ENCODE results near the gene SOS2.
"Not testable (repeated sequence)": the region's sequence is repeated elsewhere in the genome, so short reads cannot be mapped to it uniquely, and the experiment has no call there.

Gene SOS2

DNA sequence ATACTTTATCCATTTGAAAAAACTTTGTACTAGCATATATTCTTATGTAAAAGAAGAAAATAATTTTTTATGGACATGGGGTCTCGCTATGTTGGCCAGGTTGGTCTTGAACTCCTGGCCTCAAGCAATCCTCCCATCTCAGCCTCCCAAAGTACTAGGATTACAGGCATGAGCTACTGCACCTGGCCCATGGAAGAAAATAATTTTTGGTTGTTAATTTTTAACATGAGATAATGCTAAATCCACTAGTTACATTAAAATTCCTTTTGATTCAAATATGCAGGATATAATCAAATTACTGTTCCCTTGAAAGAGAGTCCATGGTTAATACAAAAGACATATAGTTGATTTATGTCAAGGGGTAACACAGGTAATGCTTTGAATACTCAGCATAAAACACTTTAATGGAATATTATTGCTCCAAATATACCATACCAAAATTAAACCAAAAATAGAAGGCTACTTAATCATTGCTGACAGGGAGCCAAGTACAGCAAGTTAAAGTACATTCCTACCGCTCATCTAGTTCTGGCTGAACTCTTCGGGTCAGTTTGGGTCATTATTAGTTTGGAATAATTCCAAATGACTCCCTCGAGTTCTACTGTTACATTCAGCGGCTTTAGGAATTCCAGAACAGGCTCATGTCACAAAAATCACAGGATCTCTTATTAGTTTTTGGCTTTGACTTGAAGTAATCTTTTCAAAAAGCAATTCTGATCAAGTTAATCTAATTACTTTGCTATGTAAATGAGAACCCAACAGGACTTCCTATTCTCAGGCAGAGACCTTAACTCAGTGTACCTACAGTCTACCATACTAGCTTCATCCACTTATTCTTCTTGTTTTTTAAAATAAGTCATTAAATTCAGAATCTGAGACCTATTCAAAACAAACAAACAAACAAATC, 6.1 kb downstream of the SOS2 start:
- DNase-seq = no peak

DNA sequence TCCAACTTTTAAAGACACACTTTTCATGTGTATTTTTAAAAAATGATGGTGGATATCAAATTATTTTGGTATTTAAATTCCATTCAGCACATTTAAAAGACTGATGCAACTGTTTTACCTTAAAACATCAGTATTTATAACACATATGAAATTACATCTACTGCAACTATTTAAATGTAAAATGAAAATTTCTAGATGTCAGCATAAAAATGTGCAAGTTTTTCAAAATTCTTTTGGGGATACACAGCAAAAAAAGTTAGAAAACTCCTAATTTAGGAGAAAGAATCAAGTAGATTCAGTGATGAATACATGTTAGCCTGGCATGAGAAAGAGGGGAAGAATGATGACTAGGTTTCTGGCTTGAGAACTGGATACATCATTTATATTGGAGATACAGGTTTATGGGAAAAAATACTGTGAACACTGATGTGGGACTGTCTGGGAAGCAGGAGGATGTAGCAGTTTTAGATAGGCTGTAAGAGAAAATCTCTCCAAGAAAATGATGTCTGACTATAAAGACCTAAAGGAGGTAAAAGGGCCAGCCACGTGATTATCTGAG, 9.2 kb downstream of the SOS2 start:
- DNase-seq = no peak

GRCh38 chr14:50218501-50218900, 12.9 kb downstream of the SOS2 start:
- no peak for DNase-seq

DNA sequence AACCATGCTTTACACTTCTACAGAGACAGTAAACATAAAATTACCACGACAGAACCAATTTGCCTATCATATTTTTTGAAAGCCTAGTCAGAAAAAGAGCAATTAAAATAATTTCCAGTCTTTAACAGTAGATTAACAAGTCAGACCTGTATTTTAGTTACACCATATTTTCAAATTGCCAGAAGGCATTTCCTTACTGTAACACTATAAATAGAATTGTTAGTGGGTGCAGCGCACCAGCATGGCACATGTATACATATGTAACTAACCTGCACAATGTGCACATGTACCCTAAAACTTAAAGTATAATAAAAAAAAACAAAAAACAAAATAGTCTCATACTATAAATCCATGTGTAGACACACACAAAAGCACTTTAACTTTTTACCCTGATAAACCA, 16.0 kb downstream of the SOS2 start:
- no peak for DNase-seq

DNA sequence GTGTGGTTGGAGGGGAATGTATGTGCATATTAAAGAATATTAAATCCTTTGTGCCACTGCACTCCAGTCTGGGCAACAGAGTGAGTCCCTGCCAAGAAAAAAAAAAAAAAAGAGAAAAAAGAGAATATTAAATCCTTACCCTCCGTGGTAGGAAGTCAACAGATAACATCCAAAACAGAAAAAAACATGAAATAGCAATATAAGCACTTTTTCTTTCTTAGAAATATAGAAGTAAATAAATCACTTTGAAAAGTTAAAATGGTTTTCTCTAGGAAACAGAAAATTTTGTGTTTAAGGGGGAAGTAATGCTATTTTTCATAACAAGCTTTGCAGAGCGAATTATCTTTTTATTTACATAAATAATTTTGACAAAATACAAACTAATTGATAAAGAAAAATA, 17.6 kb downstream of the SOS2 start:
- no peak for DNase-seq

- DNase-seq = no peak
Measured at GRCh38 chr14:50212726-50213125, 18.7 kb downstream of the SOS2 start.

- DNase-seq = no peak
Measured at GRCh38 chr14:50210074-50210473, 21.3 kb downstream of the SOS2 start.

DNA sequence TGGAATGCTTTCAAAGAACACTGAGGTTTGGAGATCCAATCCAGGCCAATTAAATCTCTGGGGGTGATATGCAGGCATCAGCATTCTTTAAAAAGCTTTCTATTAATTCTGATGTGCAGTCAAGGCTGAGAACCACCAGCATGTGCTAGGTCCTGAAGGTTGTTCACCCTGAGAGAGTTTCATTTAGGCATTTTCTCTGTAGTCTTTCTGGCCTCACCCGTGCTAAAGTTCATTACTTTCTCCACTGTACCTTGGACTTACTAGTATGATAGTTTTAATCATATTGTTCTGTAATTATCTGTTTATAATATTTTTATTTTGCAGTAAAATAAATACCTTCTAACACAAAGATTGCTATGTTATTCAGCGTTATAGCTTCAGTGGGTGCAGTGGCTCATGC, 32.9 kb downstream of the SOS2 start:
- DNase-seq = no peak

- no peak for DNase-seq
Measured at GRCh38 chr14:50191499-50191898, 39.9 kb downstream of the SOS2 start.

GRCh38 chr14:50186107-50186506, 45.3 kb downstream of the SOS2 start:
- DNase-seq = no peak

DNA sequence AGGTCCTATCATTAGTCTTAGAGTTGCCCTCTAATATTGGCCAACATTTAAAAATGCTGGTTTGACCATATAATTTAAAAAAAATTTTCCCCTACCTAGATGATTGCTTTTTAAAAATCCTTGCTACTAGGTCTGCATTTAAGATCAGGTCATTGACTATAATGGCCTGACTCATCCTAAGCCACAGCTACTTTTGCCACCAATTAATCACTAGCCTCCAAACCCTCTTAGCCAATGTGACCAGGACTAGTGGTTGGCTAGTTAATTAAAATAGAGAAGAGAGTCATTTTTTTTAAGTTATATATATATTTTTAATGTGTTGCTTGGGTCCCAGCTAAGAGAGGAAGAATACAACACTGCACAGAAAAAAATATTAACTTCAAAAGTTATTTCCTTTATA, 57.5 kb downstream of the SOS2 start:
- no peak for DNase-seq

DNA sequence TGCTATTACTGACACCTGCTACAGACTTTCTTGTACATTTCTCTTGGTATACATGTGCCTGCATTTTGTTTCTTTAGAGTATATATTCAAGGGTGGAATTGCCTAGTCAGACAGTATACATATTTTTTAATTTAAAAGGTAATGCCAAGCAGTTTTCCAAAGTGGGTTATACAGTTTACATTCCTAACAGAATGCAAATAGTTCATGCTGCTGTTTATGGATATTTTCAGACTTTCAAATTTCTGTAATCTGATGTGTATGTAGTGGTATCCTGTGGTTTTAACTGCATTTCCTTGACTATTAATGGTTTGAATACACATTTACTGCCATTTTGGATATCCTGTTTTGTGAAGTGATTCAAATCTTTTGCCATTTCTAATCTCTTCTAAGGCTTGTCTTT, 59.5 kb downstream of the SOS2 start:
- DNase-seq = no peak

DNA sequence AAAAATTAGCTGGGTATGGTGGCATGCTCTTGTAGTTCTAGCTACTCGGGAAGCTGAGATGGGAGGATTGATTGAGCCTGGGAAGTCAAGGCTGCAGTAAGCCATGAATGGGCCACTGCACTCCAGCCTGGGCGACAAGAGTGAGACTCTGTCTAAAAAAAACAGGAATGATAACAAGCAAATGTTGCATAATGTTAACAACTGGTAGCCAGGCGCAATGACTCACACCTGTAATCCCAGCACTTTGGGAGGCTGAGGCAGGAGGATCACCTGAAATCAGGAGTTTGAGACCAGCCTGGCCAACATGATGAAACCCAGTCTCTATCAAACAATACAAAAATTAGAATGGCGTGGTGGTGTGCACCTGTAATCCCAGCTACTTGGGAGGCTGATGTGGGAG, 64.0 kb downstream of the SOS2 start:
- DNase-seq = not testable (repeated sequence)

DNA sequence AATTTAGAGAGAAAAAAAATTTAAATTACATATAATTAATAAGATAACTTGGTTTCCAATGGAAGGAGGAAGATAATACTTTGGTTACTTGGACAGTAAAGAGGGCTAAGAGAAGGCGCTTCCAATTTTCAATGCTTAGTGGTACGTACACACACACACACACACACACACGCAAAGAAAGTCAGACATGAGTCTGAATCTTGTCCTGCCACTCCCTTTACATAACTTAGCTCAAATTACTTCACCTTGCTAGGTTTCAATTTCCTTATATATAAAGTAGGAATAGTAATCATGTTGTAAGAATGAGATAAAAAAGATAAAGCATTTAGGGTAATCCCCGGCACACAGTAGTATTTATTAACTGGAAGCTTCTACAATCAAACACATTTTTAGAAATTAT, 75.3 kb downstream of the SOS2 start:
- no peak for DNase-seq

DNA sequence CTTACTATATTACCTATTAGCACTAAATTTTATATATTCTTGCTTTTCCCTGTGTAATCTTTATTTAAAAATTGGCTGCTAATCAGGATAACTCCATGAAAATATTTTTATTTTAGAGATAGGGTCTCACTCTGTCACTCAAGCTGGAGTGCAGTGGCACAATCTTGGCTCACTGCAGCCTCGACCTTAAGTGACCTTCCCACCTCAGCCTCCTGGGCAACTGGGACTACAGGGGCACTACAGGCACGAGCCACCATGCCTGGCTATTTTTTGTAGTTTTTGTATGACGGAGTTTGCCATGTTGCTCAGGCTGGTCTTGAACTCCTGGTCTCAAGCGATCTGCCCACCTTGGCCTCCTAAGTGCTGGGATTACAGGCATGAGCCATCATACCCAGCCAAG, 82.6 kb downstream of the SOS2 start:
- no peak for DNase-seq

GRCh38 chr14:50139192-50139591, 92.2 kb downstream of the SOS2 start:
- DNase-seq = no peak

- DNase-seq = no peak
Measured at GRCh38 chr14:50127802-50128201, 103.6 kb downstream of the SOS2 start.

DNA sequence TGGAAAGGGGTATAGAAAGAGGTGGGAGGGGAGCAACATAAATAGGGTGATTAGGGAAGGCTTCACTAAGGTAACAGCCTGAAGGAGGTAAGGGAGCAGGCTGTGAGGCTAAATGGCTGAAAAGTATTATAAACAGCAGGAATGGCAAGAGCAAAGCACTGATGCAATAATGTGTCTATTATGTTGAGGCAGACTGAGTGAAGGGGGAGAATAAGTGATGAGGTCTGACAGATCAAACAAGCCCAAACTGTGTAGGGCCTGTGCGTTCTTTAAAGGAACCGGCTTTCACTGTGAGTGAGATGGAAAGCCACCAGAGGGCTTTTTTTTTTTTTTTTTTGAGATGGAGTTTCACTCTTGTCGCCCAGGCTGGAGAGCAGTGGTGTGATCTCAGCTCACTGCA, 108.3 kb downstream of the SOS2 start:
- DNase-seq = no peak

DNA sequence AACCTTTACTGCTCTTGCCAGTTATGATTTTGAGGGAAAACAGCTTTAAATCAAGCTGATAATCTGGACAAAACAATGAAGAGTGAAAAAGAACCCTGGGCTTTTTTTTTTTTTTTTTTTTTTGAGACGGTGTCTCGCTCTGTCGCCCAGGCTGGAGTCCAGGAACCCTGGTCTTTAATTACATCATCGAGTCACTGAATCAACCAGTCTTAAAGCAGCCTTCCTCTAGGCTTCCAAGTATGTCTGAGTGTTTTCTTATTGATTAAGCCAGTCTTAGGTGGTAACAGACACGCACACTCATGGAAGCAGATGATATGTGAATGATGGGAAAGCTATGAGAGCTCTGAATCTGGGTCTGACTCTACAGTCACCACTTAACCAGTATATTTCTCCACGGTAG, 109.1 kb downstream of the SOS2 start:
- DNase-seq = no peak

- no peak for DNase-seq
Measured at GRCh38 chr14:50121486-50121885, 109.9 kb downstream of the SOS2 start.

DNA sequence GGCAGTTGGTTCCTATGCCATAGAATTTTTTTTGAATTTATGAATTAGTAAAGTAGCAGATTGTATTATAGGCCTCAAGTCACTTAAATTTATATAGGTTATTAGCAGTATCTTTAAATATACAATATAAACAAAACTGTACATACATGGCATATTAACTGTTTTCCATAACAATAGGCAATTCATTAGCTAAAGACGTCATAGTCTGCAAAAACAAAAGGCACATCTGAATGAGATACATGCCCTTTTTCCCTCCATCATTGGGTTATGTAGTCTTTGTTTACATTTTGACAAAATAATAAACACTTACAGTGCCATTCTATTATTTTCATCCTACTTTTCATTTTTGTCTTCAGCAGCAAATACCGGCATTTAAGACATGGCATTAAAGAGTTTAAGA, 113.9 kb downstream of the SOS2 start:
- DNase-seq = no peak

DNA sequence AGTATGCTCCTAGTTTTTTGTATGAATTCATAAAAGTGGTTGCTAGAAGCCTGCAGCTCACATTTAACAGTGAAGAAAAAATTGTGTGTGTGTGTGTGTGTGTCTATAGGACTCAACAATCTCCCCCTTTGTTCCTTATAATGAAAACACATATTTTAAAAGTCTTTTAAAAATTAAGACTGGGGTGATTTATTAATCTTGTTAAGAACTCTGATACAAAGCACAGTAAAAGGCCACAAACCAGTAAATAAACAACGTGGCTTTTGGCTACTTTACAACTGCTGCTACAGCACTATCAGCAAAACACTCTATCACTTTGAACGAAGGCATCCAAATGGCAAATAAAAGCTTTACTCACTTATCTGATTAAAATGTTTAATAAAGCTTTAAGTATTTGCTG, 114.4 kb downstream of the SOS2 start:
- no peak for DNase-seq

- DNase-seq = peak; percentile 95
Measured at GRCh38 chr14:50116181-50116956, 115.0 kb downstream of the SOS2 start, which contains the start of gene VCPKMT. TSS of gene VCPKMT (minus strand) at chr14:50116572. CDS start at chr14:50116552, 20 bp downstream.
